Measurements from ENCODE around the gene ACOT11. TPM values are rescaled to one million over a fixed set of nuclear protein-coding genes. Genes with fewer than 3 reads are reported as not detected.

ACOT11 gene
- total and polyA plus RNA-seq, 9 of the 15 experiments (the other 6 are each of a cell fraction or from before 2014, with no cell fraction given), result 0.04 to 1.2 (median 0.64) TPM; not detected in 2

DNA sequence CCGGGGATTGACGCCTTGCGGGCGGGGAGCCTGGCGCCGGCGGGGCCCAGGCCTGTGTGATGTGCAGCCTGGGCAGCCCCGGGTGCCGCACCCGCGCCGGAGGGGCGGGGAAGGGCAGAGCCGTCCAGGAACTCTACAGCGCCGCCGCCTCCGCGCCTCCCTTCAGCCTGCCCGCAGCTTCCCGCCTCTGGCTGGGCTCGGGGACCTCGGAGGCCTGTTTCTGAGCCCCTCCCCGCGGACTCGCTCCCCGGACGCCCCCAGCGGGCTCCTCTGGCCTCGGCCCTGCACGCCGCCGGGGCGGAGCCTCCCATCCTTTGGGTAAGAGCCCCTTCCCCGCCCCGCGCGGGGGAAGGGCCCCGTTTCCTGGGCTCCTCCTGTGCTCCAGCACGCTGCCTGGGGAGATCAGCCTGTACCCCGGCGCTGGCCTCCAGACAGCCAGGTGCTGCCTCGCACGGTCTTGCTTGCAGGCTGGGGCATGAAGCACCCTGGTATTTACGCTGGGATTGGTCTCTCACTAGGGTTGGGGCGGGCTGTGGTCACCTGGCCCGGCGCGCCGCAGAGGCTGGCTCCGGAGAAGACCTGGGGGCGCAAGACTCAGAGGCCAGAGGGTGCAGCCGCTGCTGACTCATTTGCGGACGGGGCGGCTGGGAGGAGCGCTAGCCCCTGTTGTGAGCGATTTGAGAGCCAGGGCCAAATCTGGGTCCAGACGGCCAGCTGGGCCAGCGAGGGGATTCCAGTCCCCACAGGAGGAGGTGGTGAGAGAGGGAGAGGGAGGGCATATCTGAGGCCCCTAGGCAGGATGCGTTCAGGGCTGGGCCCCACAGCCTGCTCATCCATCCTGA is 5.7 kb upstream of the ACOT11 start:
- intact Hi-C loops (cut with micrococcal nuclease), result no loop called here
- no peak for TF ChIP-seq CEBPB (tag; IDR thresholded peaks at IDR 0.05)
- no peak for TF ChIP-seq MAFG (tag; conservative IDR thresholded peaks at IDR 0.05)
- TF ChIP-seq RBBP5 (IDR thresholded peaks at IDR 0.05; ENCODE audit: borderline replicate concordance, insufficient read depth, low read length, poor library complexity, severe bottlenecking), result no peak
- no peak for TF ChIP-seq PTBP1 (IDR thresholded peaks at IDR 0.05; ENCODE audit: low read depth, low read length)
- no peak for TF ChIP-seq ZNF695 (CRISPR knock-in tag; IDR thresholded peaks at IDR 0.05)
- peak in 1 of 2 experiments; percentile 78; a peak in 2 of 4 replicates for TF ChIP-seq MAZ (CRISPR knock-in tag; conservative IDR thresholded peaks at IDR 0.05 in 1 of 2, IDR thresholded peaks at IDR 0.05 in 1 of 2)
- TF ChIP-seq, protein P1, sequence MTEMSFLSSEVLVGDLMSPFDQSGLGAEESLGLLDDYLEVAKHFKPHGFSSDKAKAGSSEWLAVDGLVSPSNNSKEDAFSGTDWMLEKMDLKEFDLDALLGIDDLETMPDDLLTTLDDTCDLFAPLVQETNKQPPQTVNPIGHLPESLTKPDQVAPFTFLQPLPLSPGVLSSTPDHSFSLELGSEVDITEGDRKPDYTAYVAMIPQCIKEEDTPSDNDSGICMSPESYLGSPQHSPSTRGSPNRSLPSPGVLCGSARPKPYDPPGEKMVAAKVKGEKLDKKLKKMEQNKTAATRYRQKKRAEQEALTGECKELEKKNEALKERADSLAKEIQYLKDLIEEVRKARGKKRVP (CRISPR knock-in tag; IDR thresholded peaks at IDR 0.05), result no peak
- TF ChIP-seq U2AF2 (optimal IDR thresholded peaks at IDR 0.05; ENCODE audit: low read depth, low read length), result no peak
- TF ChIP-seq, protein P2, sequence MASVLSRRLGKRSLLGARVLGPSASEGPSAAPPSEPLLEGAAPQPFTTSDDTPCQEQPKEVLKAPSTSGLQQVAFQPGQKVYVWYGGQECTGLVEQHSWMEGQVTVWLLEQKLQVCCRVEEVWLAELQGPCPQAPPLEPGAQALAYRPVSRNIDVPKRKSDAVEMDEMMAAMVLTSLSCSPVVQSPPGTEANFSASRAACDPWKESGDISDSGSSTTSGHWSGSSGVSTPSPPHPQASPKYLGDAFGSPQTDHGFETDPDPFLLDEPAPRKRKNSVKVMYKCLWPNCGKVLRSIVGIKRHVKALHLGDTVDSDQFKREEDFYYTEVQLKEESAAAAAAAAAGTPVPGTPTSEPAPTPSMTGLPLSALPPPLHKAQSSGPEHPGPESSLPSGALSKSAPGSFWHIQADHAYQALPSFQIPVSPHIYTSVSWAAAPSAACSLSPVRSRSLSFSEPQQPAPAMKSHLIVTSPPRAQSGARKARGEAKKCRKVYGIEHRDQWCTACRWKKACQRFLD (CRISPR knock-in tag; IDR thresholded peaks at IDR 0.05), result no peak
- TF ChIP-seq ZNF551 (CRISPR knock-in tag; IDR thresholded peaks at IDR 0.05), result no peak
- TF ChIP-seq FOSL1 (tag; conservative IDR thresholded peaks at IDR 0.05), result peak; percentile 70
- no peak for TF ChIP-seq BMI1 (IDR thresholded peaks at IDR 0.05; ENCODE audit: low read length)
- TF ChIP-seq HDGF (IDR thresholded peaks at IDR 0.05), result no peak
- TF ChIP-seq NEUROD1 (IDR thresholded peaks at IDR 0.05; ENCODE audit: borderline replicate concordance, low read depth, low read length, partially characterized antibody), result peak; percentile 7
- no peak for TF ChIP-seq ZC3H8 (IDR thresholded peaks at IDR 0.05)
- no peak for TF ChIP-seq POU5F1 (IDR thresholded peaks at IDR 0.05; ENCODE audit: borderline replicate concordance, low read depth, low read length, partially characterized antibody)
- TF ChIP-seq, protein P3, sequence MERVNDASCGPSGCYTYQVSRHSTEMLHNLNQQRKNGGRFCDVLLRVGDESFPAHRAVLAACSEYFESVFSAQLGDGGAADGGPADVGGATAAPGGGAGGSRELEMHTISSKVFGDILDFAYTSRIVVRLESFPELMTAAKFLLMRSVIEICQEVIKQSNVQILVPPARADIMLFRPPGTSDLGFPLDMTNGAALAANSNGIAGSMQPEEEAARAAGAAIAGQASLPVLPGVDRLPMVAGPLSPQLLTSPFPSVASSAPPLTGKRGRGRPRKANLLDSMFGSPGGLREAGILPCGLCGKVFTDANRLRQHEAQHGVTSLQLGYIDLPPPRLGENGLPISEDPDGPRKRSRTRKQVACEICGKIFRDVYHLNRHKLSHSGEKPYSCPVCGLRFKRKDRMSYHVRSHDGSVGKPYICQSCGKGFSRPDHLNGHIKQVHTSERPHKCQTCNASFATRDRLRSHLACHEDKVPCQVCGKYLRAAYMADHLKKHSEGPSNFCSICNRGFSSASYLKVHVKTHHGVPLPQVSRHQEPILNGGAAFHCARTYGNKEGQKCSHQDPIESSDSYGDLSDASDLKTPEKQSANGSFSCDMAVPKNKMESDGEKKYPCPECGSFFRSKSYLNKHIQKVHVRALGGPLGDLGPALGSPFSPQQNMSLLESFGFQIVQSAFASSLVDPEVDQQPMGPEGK (CRISPR knock-in tag; IDR thresholded peaks at IDR 0.05; ENCODE audit: borderline replicate concordance), result no peak
- no peak for TF ChIP-seq NBN (IDR thresholded peaks at IDR 0.05; ENCODE audit: low read depth)

More for the DNA sequence above, 5.7 kb upstream of the ACOT11 start:
- H3K4me2 ChIP-seq (ENCODE audit: insufficient read depth, low read length), result peak overlapping the region; percentile 67
- 3% methylated on average over 50 of the region's 61 CpGs for WGBS (ENCODE audit: insufficient coverage, low coverage, missing lambda C conversion rate)
- H4K20me1 ChIP-seq (replicated peaks; ENCODE audit: control insufficient read depth, insufficient read depth, low read length), result no peaks in the 10 kb centered on the region
- ChIA-PET CTCF (ENCODE audit: low intra/inter-chr PET ratio) (no interaction called here), POLR2A (interaction anchor here (0.8 kb wide), 1 partner anchor 9 kb away, joined by 3 read pairs; no protein-coding TSS in a partner anchor)
- peak overlapping the region in 1 of 2 experiments; percentile 47; a peak in 3 of 4 replicates for H3K9ac ChIP-seq (ENCODE audit: insufficient read depth in 1 of 2, low read depth in 2 of 2, low read length in 2 of 2)
- ATAC-seq, result peak; percentile 79
- H3K27me3 ChIP-seq (ENCODE audit: control insufficient read depth in 2 of 2, insufficient read depth in 2 of 2, low read length in 2 of 2), result peaks cover 24 to 66% of the 10 kb centered on the region in 2 experiments; a peak in 3 of 5 replicates
- H3K36me3 ChIP-seq (ENCODE audit: control insufficient read depth, insufficient read depth, low read length), result no peaks in the 10 kb centered on the region
- DNase-seq (ENCODE audit: extremely low read depth in 1 of 4, low spot score in 3 of 4), result peak; percentile 67 to 79 (median 73)
- H3K4me1 ChIP-seq (replicated peaks in 1 of 2; ENCODE audit: control insufficient read depth in 2 of 2, insufficient read depth in 2 of 2, low read length in 2 of 2), result peaks cover 15 to 27% of the 10 kb centered on the region in 2 experiments; a peak in 4 of 5 replicates
- no peak for FAIRE-seq
- H3K79me2 ChIP-seq (ENCODE audit: control insufficient read depth, insufficient read depth, low read length), result no peaks in the 10 kb centered on the region
- no peak overlapping the region for H3K27ac ChIP-seq (ENCODE audit: extremely low read depth, low read depth, low read length)
- no peaks in the 10 kb centered on the region for H3K9me1 ChIP-seq (ENCODE audit: control insufficient read depth, insufficient read depth, low read length)
- H2AFZ ChIP-seq (ENCODE audit: low read depth, low read length), result peak overlapping the region; percentile 82
- BruUV-seq (replicated peaks), result no TSS peak
- in situ Hi-C loops (cut with MboI), result no loop called here
- H3K9me3 ChIP-seq (replicated peaks; ENCODE audit: control insufficient read depth, insufficient read depth, low read depth, low read length), result no peaks in the 10 kb centered on the region
- H3K4me3 ChIP-seq, result peak overlapping the region; percentile 38
